ENCODE measurements around the gene CLRN3.

The CLRN3 gene

GRCh38 chr10:127892743-127893142 lies at the start of gene CLRN3:
TSS of gene CLRN3 (minus strand) at chr10:127892941. CDS start at chr10:127892784, 157 bp downstream.
- DNase-seq (ENCODE audit: low read depth) = no peak

GRCh38 chr10:127940866-127941640 lies 48.3 kb upstream of the CLRN3 start:
- DNase-seq (ENCODE audit: low read depth) = no peak

GRCh38 chr10:127939786-127940330 lies 47.1 kb upstream of the CLRN3 start:
- DNase-seq (ENCODE audit: low read depth) = no peak

- DNase-seq (ENCODE audit: low read depth) = no peak
Measured at GRCh38 chr10:127937915-127938463, 45.2 kb upstream of the CLRN3 start.

GRCh38 chr10:127937069-127937468 lies 44.3 kb upstream of the CLRN3 start:
- DNase-seq (ENCODE audit: low read depth) = no peak

- DNase-seq (ENCODE audit: low read depth) = no peak
Measured at GRCh38 chr10:127935071-127935561, 42.4 kb upstream of the CLRN3 start.

GRCh38 chr10:127934383-127934782 lies 41.6 kb upstream of the CLRN3 start:
- DNase-seq (ENCODE audit: low read depth) = no peak

- no peak for DNase-seq (ENCODE audit: low read depth)
Measured at GRCh38 chr10:127933271-127933670, 40.5 kb upstream of the CLRN3 start.

GRCh38 chr10:127932521-127933270 lies 40.0 kb upstream of the CLRN3 start:
- DNase-seq (ENCODE audit: low read depth) = no peak

- no peak for DNase-seq (ENCODE audit: low read depth)
Measured at GRCh38 chr10:127928021-127928806, 35.5 kb upstream of the CLRN3 start.

- no peak for DNase-seq (ENCODE audit: low read depth)
Measured at GRCh38 chr10:127926455-127926854, 33.7 kb upstream of the CLRN3 start.

GRCh38 chr10:127925471-127926207 lies 32.9 kb upstream of the CLRN3 start:
- DNase-seq (ENCODE audit: low read depth) = no peak

- DNase-seq (ENCODE audit: low read depth) = no peak
Measured at GRCh38 chr10:127923646-127924045, 30.9 kb upstream of the CLRN3 start.

GRCh38 chr10:127922675-127923366 lies 30.1 kb upstream of the CLRN3 start:
- DNase-seq (ENCODE audit: low read depth) = peak; percentile 54

- DNase-seq (ENCODE audit: low read depth) = no peak
Measured at GRCh38 chr10:127922206-127922605, 29.5 kb upstream of the CLRN3 start.

- DNase-seq (ENCODE audit: low read depth) = no peak
Measured at GRCh38 chr10:127921753-127922145, 29.0 kb upstream of the CLRN3 start.

GRCh38 chr10:127921075-127921752 lies 28.5 kb upstream of the CLRN3 start:
- no peak for DNase-seq (ENCODE audit: low read depth)

- no peak for DNase-seq (ENCODE audit: low read depth)
Measured at GRCh38 chr10:127920306-127921074, 27.7 kb upstream of the CLRN3 start.
